UCSD-AML1 (cell line): Measurements from ENCODE around the gene KCNT2.

Experiments used
- DNase-seq: peaks from one replicate; lab custom pipeline; 2025; ENCODE audit not compliant: unreplicated experiment; lab: John Stamatoyannopoulos, UW

Gene KCNT2

GRCh38 chr1:196608390-196609369 is at the start of gene KCNT2:
KCNT2 (minus strand) TSS chr1:196608440; CDS start chr1:196608309, 131 bp downstream.
- DNase-seq = peak; percentile 9

GRCh38 chr1:196655494-196655893 is 47.3 kb upstream of the KCNT2 start:
- DNase-seq = no peak

GRCh38 chr1:196655071-196655470 is 46.8 kb upstream of the KCNT2 start:
- DNase-seq = no peak

- DNase-seq = no peak
Observed at GRCh38 chr1:196654271-196654670, 46.0 kb upstream of the KCNT2 start.

- DNase-seq = peak; percentile 2
Observed at GRCh38 chr1:196651637-196652215, 43.5 kb upstream of the KCNT2 start, which contains the start of gene CFH. CFH (plus strand) TSS chr1:196652043; CDS start chr1:196652118, 75 bp downstream.

- no peak for DNase-seq
Observed at GRCh38 chr1:196651079-196651478, 42.8 kb upstream of the KCNT2 start.

GRCh38 chr1:196650403-196650802 is 42.2 kb upstream of the KCNT2 start:
- DNase-seq = peak; percentile 8

GRCh38 chr1:196649990-196650389 is 41.8 kb upstream of the KCNT2 start:
- DNase-seq = peak; percentile 8

GRCh38 chr1:196640976-196641375 is 32.7 kb upstream of the KCNT2 start:
- DNase-seq = no peak

GRCh38 chr1:196639291-196639690 is 31.1 kb upstream of the KCNT2 start:
- peak; percentile 2 for DNase-seq

GRCh38 chr1:196638466-196638865 is 30.2 kb upstream of the KCNT2 start:
- no peak for DNase-seq

- DNase-seq = no peak
Observed at GRCh38 chr1:196637606-196638005, 29.4 kb upstream of the KCNT2 start.

GRCh38 chr1:196628838-196629237 is 20.6 kb upstream of the KCNT2 start:
- no peak for DNase-seq

- DNase-seq = no peak
Observed at GRCh38 chr1:196623079-196623478, 14.8 kb upstream of the KCNT2 start.

- no peak for DNase-seq
Observed at GRCh38 chr1:196619721-196620120, 11.5 kb upstream of the KCNT2 start.

GRCh38 chr1:196611873-196612272 is 3.6 kb upstream of the KCNT2 start:
- no peak for DNase-seq

GRCh38 chr1:196609370-196609737 is 1.1 kb upstream of the KCNT2 start:
- DNase-seq = no peak

GRCh38 chr1:196607981-196608380 is 259 bp downstream of the KCNT2 start:
- DNase-seq = no peak

GRCh38 chr1:196603651-196604050 is 4.6 kb downstream of the KCNT2 start:
- no peak for DNase-seq

- no peak for DNase-seq
Observed at GRCh38 chr1:196598942-196599748, 9.1 kb downstream of the KCNT2 start.

- no peak for DNase-seq
Observed at GRCh38 chr1:196594700-196595099, 13.5 kb downstream of the KCNT2 start.
